ENCODE measurements around the gene KIAA1614.

Gene KIAA1614

DNA sequence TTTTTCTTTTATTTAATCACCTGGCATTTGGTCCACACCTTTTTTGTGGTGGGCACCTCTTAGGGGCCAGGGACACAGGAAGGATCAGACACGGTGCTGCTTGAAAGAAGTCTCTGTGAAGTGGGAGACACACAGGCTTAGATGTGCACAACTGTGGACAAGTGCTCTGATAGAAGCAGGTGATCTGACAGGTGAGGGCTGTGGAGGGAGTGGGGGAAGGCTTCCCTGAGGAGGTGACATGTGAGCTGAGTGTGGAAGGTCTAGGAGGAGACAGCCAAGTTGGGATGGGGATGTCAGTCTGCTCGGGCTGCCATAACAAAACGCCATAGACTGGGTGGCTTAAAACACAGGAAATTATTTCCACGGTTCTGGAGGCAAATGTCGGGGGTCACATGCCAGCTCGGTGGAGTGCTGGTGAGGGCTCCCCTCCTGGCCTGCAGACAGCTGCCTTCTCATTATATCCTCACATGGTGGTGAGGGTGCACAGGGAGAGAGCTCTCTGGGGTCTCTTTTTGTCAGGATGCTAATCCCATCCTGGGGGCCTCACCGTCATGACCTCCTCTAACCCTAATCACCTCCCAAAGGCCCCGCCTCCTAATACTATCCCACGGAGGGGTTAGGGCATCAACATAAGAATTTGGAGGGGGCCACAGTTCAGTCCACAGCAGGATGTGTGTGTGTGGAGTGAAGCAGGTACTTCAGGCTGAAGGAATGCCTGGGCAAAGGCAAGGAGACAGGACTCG is 5.2 kb upstream of the KIAA1614 start:
- no peak for DNase-seq

GRCh38 chr1:180908074-180908765 is 4.5 kb upstream of the KIAA1614 start:
- DNase-seq, result no peak

- DNase-seq, result no peak
Observed at GRCh38 chr1:180909005-180909414, 3.7 kb upstream of the KIAA1614 start.

DNA sequence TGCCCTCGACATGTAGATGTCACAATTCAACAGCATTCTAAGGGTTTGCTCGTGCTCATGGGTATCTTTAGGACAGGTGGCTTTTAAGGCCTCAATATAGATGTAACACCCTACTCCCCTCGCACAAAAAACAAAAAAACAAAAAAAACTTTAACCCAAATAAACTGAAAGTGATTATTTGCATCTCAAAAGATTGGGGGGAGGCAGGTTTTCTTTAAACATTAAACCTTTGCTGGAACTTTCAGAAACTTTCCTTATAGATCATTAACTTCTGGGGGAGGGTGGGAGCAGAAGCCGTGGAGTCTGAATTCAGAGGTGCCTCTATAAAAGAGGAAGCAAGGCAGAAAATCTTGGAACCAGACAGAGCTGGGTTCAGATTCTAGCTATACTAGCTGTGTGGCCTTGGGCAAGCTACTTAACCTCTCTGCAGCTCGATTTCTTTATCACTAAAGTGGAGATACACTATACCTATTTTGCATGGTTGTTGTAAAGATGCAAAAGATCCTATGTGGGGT is 3.2 kb upstream of the KIAA1614 start:
- DNase-seq, result no peak

DNA sequence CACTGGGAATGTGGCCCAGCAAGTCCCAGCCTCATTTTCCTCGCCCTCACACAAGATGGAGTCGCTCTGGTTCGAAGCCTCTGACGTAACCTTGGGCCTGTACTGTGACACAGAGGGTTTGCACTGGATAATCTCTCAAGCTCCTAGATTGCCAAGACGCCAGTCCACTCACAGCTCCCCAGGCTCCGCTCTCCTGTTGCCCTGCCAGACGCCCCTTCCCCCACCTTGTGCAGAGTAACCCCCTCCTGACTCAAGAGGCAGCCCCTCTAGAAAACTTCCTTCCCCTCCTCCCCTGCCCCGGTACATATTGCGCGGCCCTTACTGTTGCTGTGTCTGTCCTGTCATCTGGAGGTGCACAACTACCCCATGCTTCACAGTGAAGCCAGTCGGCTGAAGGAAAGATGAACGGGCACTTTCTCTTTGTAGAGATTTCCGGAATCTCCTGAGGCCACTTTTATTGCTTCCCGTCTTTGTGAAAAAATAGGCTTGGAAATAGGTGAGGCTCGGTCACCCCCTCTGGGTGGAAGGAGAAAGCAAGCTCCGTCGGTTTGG is 981 bp upstream of the KIAA1614 start:
- DNase-seq, result no peak

- DNase-seq, result no peak
Observed at GRCh38 chr1:180912211-180912800, 391 bp upstream of the KIAA1614 start.

- no peak for DNase-seq
Observed at GRCh38 chr1:180915426-180915965, 2.8 kb downstream of the KIAA1614 start.

GRCh38 chr1:180916012-180916770 is 3.5 kb downstream of the KIAA1614 start:
- DNase-seq, result no peak

GRCh38 chr1:180916771-180917170 is 4.1 kb downstream of the KIAA1614 start:
- no peak for DNase-seq

DNA sequence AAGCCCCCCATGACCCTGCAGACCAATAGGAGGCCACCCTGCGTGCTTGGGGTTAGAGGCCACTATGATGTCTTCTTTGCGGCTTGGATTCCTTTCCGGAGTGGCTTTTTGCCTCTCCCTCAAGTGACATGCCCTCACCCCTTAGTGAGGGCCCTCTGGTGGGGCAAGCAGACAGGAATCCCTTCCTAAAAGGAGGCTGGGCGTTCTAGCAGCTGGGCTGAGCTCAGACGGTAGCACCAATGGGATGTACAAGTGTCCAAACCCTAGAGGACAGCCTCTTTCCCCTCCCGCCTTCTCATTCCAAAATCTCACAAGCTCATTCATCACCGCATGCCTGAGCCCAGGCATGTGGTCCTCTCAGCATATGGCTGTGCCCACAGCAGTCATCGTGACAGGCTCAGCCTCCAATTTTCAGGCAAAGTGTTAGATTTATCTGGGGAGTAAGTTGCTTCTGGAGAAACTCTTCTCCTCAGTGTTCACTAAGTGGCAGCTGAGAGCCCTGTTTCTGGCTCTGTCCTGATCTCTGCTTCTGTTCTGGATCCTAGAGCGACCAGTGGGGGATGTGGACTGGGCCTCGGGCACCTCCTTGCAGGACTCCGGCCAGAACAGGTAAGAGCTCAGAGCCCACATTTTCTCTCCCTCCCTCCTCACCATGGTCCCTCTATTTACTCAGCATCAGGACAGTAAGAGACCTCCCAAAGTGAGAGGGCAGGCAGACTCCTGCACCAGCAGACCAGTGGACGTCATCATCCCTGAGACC is 4.8 kb downstream of the KIAA1614 start:
- DNase-seq, result no peak

GRCh38 chr1:180918519-180918918 is 5.8 kb downstream of the KIAA1614 start:
- DNase-seq, result no peak

GRCh38 chr1:180919183-180919700 is 6.5 kb downstream of the KIAA1614 start:
- no peak for DNase-seq

GRCh38 chr1:180920193-180920592 is 7.5 kb downstream of the KIAA1614 start:
- DNase-seq, result no peak

DNA sequence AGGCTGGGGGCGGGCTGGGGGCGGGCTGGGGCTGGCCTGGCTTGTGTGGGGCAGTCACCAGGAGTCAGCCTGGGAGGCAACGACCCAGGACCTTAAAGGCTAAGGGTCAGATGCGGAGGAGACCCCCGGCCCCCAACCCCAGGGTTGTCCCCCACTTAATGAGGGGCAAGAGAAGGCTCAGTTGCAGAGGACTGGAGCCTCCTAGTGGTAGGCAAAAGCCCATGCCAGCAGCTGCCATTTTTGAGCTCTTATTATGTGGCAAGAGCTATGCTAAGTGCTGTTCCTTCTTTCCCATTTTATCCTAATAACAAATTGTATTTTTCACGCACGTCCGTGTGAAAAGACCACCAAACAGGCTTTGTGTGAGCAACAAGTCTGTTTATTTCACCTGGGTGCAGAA is 8.0 kb downstream of the KIAA1614 start:
- DNase-seq, result no peak

GRCh38 chr1:180921386-180921785 is 8.7 kb downstream of the KIAA1614 start:
- DNase-seq, result no peak

GRCh38 chr1:180921891-180922630 is 9.4 kb downstream of the KIAA1614 start:
- DNase-seq, result no peak

- no peak for DNase-seq
Observed at GRCh38 chr1:180922631-180923015, 9.9 kb downstream of the KIAA1614 start.

GRCh38 chr1:180923021-180923841 is 10.5 kb downstream of the KIAA1614 start:
- DNase-seq, result no peak

DNA sequence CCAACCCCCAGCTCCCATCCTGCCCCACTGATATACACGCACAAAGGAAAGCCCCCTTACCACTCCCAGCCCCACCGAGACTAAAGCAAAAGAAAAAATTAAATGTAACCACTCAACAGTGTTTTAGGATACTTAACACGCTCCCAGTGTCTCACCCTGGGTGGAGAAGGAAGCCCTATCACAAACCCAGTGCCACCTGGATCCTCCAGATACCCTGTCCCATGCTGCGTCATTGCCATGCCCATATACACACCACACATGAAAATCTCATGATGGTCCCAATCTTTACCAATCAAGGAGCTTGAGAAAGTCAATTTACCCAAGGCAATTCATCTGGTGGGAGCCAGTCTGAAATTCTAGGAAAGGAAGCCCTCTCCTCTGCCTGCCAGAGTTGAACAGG is 11.2 kb downstream of the KIAA1614 start:
- no peak for DNase-seq

DNA sequence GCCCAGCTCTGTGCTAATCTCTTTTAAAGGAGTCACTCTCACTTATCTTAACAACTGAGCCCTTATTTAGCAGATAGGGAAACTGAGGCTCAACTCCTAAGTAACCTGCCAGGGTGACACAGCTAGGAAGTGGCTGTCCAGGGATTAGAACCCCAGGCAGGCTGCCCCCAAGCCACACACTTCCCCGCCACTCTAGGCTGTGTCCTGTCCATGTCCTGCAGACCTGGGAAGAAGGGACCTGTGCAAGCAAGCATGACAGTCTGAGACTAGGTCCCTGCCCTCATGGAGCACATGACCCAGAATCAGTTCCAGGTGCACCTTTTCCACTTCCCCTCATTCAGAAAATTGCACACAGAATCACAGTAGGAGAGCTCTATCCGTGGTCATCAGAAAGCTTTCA is 12.2 kb downstream of the KIAA1614 start:
- no peak for DNase-seq

Measured in NCI-H1048 (cell line).